Calu3 (cell line): Measurements from ENCODE around the gene PHF8. TPM values are rescaled to one million over a fixed set of nuclear protein-coding genes. Genes with fewer than 3 reads are reported as not detected.

Experiments
- BruUV-seq: library from RNA; stranded (reverse); fragments of 400-500 nt; replicated peaks from 2 replicates; lab custom pipeline; 2021; lab: Mats Ljungman, UMichigan
- CTCF ChIA-PET: fragments of 300-600 bp; sonication (Branson Sonifier 250); formaldehyde crosslinking; loops from one replicate; lab custom pipeline; 2022; ENCODE audit warnings: antibody characterized with exemption; lab: Charles Lee
- DNase-seq: peaks from one replicate; pipeline ENCODE4 v3.0.0; 2022
- H3K27ac Mint-ChIP-seq: one replicate; pipeline ENCODE4 v1.8.0; 2022; ENCODE audit warnings: mixed read lengths; ENCODE audit not compliant: unreplicated experiment
- H3K27me3 Mint-ChIP-seq: one replicate; pipeline ENCODE4 v1.8.0; 2022; ENCODE audit warnings: mixed read lengths; ENCODE audit not compliant: unreplicated experiment
- H3K36me3 Mint-ChIP-seq: one replicate; pipeline ENCODE4 v1.8.0; 2022; ENCODE audit warnings: mild to moderate bottlenecking, moderate library complexity, mixed read lengths; ENCODE audit not compliant: insufficient read depth, unreplicated experiment
- H3K4me1 Mint-ChIP-seq: one replicate; pipeline ENCODE4 v1.8.0; 2022; ENCODE audit warnings: mild to moderate bottlenecking, low read depth, mixed read lengths; ENCODE audit not compliant: unreplicated experiment
- H3K4me3 Mint-ChIP-seq: one replicate; pipeline ENCODE4 v1.8.0; 2022; ENCODE audit warnings: mild to moderate bottlenecking, low read depth, moderate library complexity, mixed read lengths; ENCODE audit not compliant: unreplicated experiment
- H3K9me3 Mint-ChIP-seq: one replicate; pipeline ENCODE4 v1.8.0; 2022; ENCODE audit warnings: low read depth, mixed read lengths; ENCODE audit not compliant: unreplicated experiment
- intact Hi-C: fragments of 100-400 bp; cut with micrococcal nuclease; formaldehyde crosslinking; loops from one replicate; pipeline ENCODE4 v1.10.0; 2022; ENCODE audit not compliant: unreplicated experiment
- total RNA-seq: library from RNA; stranded (reverse); gene quantifications from 2 replicates; pipeline ENCODE4 v1.2.3, GENCODE V29; 2022
- TF ChIP-seq, protein P1 (sequence below): fragments of 200-600 bp; IDR thresholded peaks from one replicate; pipeline ENCODE4 v1.8.0; 2022; ENCODE audit warnings: antibody characterized with exemption; ENCODE audit not compliant: unreplicated experiment

PHF8 gene
- total RNA-seq, 1 experiment from 2014 or later: 32.3 TPM

DNA sequence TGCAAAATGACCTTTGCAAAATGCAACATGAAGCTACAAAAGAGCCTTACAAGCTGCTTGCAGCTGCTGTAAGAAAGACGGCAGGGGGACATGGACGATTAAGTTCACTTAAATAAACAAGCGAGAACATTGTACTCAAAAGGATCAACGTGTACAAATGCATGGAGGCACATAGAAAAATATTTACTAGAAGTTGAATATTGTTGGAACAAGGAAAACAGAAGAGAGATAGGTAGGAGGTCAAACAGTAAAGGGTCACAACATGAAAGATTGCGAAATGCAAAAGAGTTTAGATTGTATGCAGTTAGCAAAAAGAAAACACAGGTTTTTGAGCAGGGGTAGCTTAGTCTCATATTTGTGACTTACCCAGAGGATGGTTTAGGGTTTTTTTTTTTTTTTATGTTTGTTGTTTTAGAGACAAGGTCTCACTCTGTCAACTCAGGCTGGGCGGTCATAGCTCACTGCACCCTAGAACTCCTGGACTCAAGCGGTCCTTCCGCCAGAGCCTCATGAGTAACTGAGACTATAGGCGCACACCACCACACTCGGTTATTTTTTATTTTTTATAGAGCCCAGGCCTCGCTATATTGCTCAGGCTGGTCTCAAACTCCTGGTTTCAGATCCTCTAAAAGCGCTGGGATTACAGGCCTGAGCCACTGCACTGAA, 1.4 kb upstream of the PHF8 start:
- Mint-ChIP-seq H3K27ac (no peak overlapping the region), H3K4me1 (peaks cover 24% of the 10 kb centered on the region), H3K27me3 (no peaks in the 10 kb centered on the region), H3K36me3 (peaks cover 36% of the 10 kb centered on the region), H3K9me3 (no peaks in the 10 kb centered on the region), H3K4me3 (peak overlapping the region; percentile 93)
- BruUV-seq: no TSS peak
- no peak for DNase-seq
- CTCF ChIA-PET: no interaction called here
- TF ChIP-seq, protein P1, sequence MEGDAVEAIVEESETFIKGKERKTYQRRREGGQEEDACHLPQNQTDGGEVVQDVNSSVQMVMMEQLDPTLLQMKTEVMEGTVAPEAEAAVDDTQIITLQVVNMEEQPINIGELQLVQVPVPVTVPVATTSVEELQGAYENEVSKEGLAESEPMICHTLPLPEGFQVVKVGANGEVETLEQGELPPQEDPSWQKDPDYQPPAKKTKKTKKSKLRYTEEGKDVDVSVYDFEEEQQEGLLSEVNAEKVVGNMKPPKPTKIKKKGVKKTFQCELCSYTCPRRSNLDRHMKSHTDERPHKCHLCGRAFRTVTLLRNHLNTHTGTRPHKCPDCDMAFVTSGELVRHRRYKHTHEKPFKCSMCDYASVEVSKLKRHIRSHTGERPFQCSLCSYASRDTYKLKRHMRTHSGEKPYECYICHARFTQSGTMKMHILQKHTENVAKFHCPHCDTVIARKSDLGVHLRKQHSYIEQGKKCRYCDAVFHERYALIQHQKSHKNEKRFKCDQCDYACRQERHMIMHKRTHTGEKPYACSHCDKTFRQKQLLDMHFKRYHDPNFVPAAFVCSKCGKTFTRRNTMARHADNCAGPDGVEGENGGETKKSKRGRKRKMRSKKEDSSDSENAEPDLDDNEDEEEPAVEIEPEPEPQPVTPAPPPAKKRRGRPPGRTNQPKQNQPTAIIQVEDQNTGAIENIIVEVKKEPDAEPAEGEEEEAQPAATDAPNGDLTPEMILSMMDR: no peak
- intact Hi-C loops: loop anchor here (10.0 kb wide), 1 partner anchor 391 kb away; no protein-coding TSS in a partner anchor

DNA sequence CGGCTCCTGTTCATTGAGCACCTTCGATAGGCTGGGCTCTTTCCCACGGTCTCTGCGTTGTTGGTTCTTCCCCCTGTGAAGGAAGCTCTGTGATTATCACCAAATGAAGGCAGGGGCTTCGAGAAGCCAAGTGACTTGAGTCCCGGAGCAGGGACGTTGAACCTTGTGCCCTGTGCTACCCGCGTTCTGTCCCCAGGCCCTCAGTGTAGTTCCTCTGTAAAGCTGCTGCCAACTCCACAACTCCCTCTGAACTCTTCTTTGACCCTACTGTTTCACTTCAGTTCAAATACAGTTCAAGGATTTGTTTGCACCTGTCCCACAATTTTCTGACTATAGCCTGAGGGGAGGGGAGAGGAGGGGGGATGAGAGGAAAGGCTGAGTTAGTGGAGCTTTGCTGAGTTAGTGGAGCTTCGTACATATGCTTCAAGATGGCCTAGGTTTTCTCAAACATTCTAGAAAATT, 635 bp upstream of the PHF8 start:
- Mint-ChIP-seq H3K27ac (peak overlapping the region; percentile 94), H3K36me3 (peaks cover 36% of the 10 kb centered on the region), H3K4me1 (peaks cover 24% of the 10 kb centered on the region), H3K4me3 (peak overlapping the region; percentile 93), H3K9me3 (no peaks in the 10 kb centered on the region), H3K27me3 (no peaks in the 10 kb centered on the region)
- CTCF ChIA-PET: interaction anchor here (1.1 kb wide), 1 partner anchor 594 kb away, joined by 3 read pairs; no protein-coding TSS in a partner anchor
- TF ChIP-seq, protein P1: no peak
- TSS peak; percentile 70 for BruUV-seq
- intact Hi-C loops: loop anchor here (5.0 to 10.0 kb wide), 2 partner anchors 137 to 390 kb away; partner anchors contain the start of gene FAM120C
- DNase-seq: no peak

DNA sequence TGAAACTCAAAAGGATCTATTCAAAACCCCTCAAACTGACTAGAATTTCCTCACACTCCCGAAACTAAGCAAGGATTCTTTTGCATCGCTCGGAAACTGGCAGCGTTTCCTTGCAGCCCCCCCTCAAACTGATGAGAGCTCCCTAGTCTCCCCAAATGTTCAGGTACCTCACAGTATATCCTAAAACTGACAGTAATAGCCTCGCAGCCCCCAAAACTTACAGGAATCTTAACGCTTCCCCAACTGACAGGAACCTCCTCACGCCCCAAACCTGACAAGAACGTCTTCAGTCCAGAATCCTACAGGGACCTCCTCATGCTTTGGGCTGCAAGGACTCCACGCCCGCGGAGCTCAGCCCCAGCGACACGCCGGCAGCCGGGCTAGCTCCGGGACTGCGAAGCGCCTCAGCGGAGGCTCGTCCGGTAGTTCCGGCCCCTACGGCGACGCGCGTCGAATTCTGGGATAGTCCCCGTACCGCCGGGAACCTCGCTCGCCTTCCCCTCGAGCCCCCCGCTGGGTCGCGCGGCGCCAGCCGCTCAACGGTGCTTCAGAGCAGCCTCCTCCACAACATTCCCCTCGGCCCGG, 640 bp downstream of the PHF8 start:
- H3K4me3 Mint-ChIP-seq: peak overlapping the region; percentile 93
- intact Hi-C loops: loop anchor here (5.0 to 10.0 kb wide), 2 partner anchors 139 to 389 kb away; partner anchors contain the start of gene FAM120C
- peaks cover 40% of the 10 kb centered on the region for H3K36me3 Mint-ChIP-seq
- TF ChIP-seq, protein P1: no peak
- no peaks in the 10 kb centered on the region for H3K27me3 Mint-ChIP-seq
- H3K27ac Mint-ChIP-seq: peak overlapping the region; percentile 94
- no TSS peak for BruUV-seq
- H3K4me1 Mint-ChIP-seq: peaks cover 24% of the 10 kb centered on the region
- peak; percentile 39 for DNase-seq
- CTCF ChIA-PET: interaction anchor here (0.9 to 1.1 kb wide), 2 partner anchors 596 to 621 kb away, joined by 3 read pairs; partner anchors contain the start of gene RIBC1
- no peaks in the 10 kb centered on the region for H3K9me3 Mint-ChIP-seq

DNA sequence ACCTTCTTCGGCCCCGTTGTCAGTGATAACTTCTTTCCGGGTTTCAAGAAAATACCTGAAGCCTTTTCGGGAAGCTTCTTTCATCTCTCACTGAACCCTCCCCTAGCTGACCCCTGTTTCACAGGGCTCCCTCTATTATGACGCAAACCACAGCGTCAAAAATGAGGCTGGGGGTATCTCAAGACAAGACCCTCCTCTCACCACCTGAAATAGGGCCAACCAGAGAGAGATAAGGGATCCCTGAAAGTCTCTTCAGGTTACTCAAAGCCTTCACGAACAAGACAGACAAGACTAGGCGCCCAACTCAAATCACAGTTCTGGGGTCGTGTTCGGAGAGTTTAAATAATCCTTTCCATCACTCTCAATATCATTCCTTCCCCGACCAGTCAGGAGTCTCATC, 1.2 kb downstream of the PHF8 start:
- peak overlapping the region; percentile 93 for H3K4me3 Mint-ChIP-seq
- BruUV-seq: TSS peak; percentile 35
- H3K27ac Mint-ChIP-seq: peak overlapping the region; percentile 94
- intact Hi-C loops: loop anchor here (5.0 to 10.0 kb wide), 2 partner anchors 139 to 388 kb away; partner anchors contain the start of gene FAM120C
- H3K4me1 Mint-ChIP-seq: peaks cover 23% of the 10 kb centered on the region
- no peaks in the 10 kb centered on the region for H3K9me3 Mint-ChIP-seq
- H3K36me3 Mint-ChIP-seq: peaks cover 40% of the 10 kb centered on the region
- CTCF ChIA-PET: interaction anchor here (0.5 to 1.2 kb wide), 6 partner anchors 34 to 1866 kb away, joined by 3 to 6 read pairs (median 4); partner anchors contain the start of genes GNL3L and HUWE1
- TF ChIP-seq, protein P1: no peak
- no peak for DNase-seq
- no peaks in the 10 kb centered on the region for H3K27me3 Mint-ChIP-seq
